Smooth muscle cell of the brain vasculature (primary cell): ENCODE results near the gene GRK1.
"Not testable (repeated sequence)": the region's sequence is repeated elsewhere in the genome, so short reads cannot be mapped to it uniquely, and the experiment has no call there.

Experiments used
- DNase-seq: peaks from one replicate; pipeline ENCODE4 v3.0.0-alpha.2; 2012; ENCODE audit warnings: low read depth, low spot score

The GRK1 gene

GRCh38 chr13:113743366-113744195 lies 76.6 kb downstream of the GRK1 start:
- no peak for DNase-seq

- no peak for DNase-seq
These were observed 77.4 kb downstream of the GRK1 start for GRCh38 chr13:113744197-113745000.

GRCh38 chr13:113745059-113745458 lies 78.0 kb downstream of the GRK1 start:
- DNase-seq, result no peak

GRCh38 chr13:113745500-113746142 lies 78.6 kb downstream of the GRK1 start:
- DNase-seq, result not testable (repeated sequence)

- DNase-seq, result no peak
These were observed 79.1 kb downstream of the GRK1 start for GRCh38 chr13:113746143-113746525.

GRCh38 chr13:113746671-113747070 lies 79.7 kb downstream of the GRK1 start:
- DNase-seq, result no peak

GRCh38 chr13:113747291-113747833 lies 80.3 kb downstream of the GRK1 start:
- no peak for DNase-seq

GRCh38 chr13:113748101-113748861 lies 81.3 kb downstream of the GRK1 start:
- no peak for DNase-seq

GRCh38 chr13:113748862-113749451 lies 81.9 kb downstream of the GRK1 start:
- no peak for DNase-seq

- DNase-seq, result no peak
These were observed 82.5 kb downstream of the GRK1 start for GRCh38 chr13:113749507-113749906.

- DNase-seq, result no peak
These were observed 82.9 kb downstream of the GRK1 start for GRCh38 chr13:113749967-113750366.

- DNase-seq, result no peak
These were observed 83.8 kb downstream of the GRK1 start for GRCh38 chr13:113750554-113751399.

- DNase-seq, result no peak
These were observed 84.5 kb downstream of the GRK1 start for GRCh38 chr13:113751491-113751890.

- DNase-seq, result not testable (repeated sequence)
These were observed 85.4 kb downstream of the GRK1 start for GRCh38 chr13:113752211-113752986.

GRCh38 chr13:113753171-113753570 lies 86.2 kb downstream of the GRK1 start:
- DNase-seq, result no peak

GRCh38 chr13:113754242-113754641 lies 87.2 kb downstream of the GRK1 start:
- no peak for DNase-seq

GRCh38 chr13:113754691-113755090 lies 87.7 kb downstream of the GRK1 start:
- no peak for DNase-seq

- DNase-seq, result no peak
These were observed 89.5 kb downstream of the GRK1 start for GRCh38 chr13:113756441-113757097.
